NB4 (cell line): ENCODE data around the gene ZBTB46.

Experiments
- CTCF ChIP-seq: IDR thresholded peaks from one replicate; pipeline ENCODE4 v1.5.1; 2012; ENCODE audit warnings: low read depth, low read length
- MAX ChIP-seq: IDR thresholded peaks from 2 replicates; pipeline ENCODE4 v1.6.1; 2011; ENCODE audit warnings: low read depth, low read length
- MYC ChIP-seq: IDR thresholded peaks from 2 replicates; pipeline ENCODE4 v1.6.1; 2011; ENCODE audit warnings: low read depth, low read length
- POLR2A ChIP-seq: IDR thresholded peaks from 2 replicates; pipeline ENCODE4 v1.6.1; 2011; ENCODE audit warnings: mild to moderate bottlenecking; ENCODE audit not compliant: insufficient read length; ENCODE audit errors: extremely low read depth

GRCh38 chr20:63701051-63701328 lies 130.1 kb downstream of the ZBTB46 start:
- TF ChIP-seq POLR2A (no peak), CTCF (no peak), MAX (no peak), MYC (no peak)
